Hepatic stellate cell (primary cell): Measurements from ENCODE around the gene YBX1.
"Not testable (repeated sequence)": the region's sequence is repeated elsewhere in the genome, so short reads cannot be mapped to it uniquely, and the experiment has no call there.

Experiments used
- DNase-seq: peaks from one replicate; pipeline ENCODE4 v3.0.0; 2011; ENCODE audit warnings: low spot score

The YBX1 gene

GRCh38 chr1:42681741-42682483 is at the start of gene YBX1:
YBX1 (plus strand) TSS chr1:42682418; CDS start chr1:42682566, 148 bp downstream.
- DNase-seq = peak; percentile 99

GRCh38 chr1:42639116-42639515 is 43.1 kb upstream of the YBX1 start:
- DNase-seq = no peak

GRCh38 chr1:42646056-42646455 is 36.2 kb upstream of the YBX1 start:
- no peak for DNase-seq

DNA sequence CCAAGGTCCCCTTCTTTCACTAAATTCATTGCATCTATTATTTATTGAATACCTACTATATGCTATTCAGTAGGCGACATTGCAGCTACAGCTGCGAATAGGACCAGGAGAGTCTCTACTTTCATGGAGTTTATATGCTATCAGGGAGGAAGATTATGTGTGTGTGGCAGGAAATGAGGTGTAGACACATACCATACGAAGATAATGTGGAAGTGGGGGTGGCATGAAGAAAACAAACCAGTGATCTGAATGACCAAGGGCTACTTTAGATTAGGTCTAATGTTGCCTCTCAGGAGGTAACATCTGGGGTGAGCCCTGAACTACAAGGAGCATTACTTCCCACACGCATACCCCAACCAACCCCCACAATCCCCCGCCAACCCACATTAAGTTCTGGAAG is 25.0 kb upstream of the YBX1 start:
- DNase-seq = no peak

DNA sequence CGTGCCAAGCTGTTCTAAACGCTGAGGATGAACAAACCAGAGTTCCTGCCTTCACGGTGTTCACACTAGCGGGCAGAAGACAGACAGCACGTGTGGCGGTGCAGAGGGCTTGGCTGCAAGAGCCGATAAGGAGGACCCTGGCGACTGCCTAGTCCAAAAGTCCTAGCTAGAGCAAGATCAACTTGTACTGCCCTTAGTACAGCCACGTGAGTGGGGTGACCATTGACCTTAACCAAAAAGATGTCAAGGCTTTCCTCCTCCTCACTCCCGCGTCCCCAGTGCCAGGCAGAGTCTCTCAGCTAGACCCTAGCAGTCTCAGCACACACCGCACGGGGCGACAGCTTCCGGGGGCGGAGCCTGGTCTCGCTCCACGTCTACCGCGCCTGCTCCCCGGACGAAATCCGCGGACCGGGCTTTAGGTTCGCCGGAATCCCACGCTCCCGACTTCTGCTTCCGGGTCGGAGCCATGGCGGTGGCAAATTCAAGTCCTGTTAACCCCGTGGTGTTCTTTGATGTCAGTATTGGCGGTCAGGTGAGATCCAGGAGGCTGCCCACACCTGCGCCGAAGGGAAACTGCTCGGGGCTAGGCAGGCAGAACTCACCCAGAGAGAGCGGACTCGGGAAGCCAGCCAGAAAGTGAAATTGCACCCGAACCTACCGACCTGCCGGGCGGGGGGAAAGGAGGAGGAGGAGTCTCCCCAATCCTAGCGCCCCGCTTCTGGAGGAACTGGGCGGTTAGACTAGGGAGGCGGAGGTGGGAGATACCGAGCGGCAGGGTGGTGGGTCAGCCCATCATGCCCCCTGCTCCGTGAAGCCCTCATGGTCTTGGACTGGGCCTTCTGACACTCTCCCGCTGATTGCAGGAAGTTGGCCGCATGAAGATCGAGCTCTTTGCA is 24.0 kb upstream of the YBX1 start, which contains the start of gene PPIH:
TSS of gene PPIH (plus strand) at position 443 of the 896 bp plus-strand sequence. CDS start at position 467, 24 bp downstream.
- DNase-seq = peak; percentile 91

- peak; percentile 8 for DNase-seq
Observed at GRCh38 chr1:42658877-42659337, 23.3 kb upstream of the YBX1 start.

DNA sequence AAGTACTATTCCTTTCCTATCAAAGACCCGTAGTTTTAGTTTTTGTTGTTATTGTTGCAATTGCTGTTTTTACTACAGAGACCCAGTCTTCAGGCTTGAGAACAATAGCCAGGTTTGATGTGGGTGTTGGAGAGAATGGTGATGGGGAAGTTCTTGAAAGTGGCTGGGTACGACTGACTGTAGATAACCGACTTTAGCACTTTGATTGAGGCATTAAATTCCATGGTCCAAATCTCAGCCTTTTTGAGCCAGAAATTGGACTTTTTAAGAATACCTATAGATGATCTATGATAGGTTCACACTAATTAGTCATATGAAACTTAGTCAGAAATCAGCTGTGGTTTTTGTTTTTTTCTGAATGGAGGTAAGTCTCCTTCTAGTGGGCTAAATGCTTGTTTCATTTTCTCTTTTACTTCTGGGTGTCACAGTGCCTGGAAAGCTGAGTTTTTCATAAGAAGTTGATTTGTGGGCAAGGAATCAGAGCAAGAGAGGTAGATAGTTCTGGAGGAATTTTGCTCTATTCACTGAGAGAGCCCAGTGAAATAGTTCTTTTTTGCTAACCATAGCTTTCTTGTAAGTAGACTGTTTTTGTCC is 21.2 kb upstream of the YBX1 start:
- DNase-seq = no peak

- no peak for DNase-seq
Observed at GRCh38 chr1:42669936-42670335, 12.3 kb upstream of the YBX1 start.

GRCh38 chr1:42670425-42670824 is 11.8 kb upstream of the YBX1 start:
- no peak for DNase-seq

DNA sequence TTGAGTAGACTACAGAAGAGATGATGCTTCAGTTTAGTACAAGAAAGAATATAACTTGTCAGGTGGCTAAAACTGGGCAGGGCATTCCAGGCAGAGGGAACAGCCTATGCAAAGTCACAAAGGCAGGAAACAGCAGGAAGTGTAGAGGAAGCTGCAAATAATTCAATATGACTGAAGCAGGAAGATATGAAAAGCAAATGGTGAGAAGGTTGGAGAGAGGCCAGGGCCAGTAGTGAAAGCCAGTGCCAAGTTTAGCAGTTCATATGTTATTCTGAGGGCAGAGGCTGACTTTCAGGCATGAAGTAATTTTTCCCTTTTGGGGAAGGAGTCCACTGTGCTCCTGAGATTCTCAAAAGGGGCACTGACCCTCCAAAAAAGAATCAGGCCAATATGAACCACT is 8.0 kb upstream of the YBX1 start:
- DNase-seq = no peak

DNA sequence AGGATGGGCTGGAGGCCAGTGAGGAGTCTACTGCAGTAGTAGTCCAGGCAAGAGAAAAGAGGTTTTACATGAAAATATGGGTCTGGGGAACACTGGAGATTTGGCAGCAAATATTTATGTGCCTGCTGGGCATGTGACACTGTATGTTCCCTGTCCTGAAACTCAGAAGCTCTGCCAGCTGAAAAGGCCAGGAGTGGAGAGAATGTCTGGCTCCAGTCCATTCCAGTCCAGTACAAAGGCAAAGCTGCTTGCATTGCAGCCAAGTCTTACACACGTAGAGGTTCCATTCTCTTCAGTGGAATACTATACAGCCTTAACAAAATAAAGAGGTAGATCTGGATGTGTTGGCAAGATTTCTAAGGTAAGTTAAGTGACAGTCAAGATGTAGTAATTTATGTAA is 7.5 kb upstream of the YBX1 start:
- no peak for DNase-seq

DNA sequence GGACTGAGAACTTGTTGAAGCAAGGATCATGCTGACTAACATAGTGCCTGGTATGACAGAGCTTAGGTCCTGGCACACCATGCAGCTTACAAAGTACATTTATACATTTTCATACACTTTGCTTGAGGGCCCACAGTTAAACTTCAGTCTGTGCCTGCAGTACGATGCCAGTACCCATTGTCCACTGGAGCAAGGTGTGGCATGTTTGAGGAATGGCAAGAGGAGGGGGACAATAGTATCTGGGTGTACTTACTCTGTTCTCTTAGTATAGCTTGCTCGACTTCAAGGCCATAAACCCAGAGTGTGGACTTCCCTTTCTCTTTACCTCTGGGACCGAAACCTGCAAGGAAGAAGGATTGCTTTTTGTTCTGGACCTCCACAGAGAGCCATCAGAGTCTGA is 6.8 kb upstream of the YBX1 start:
- no peak for DNase-seq

- DNase-seq = no peak
Observed at GRCh38 chr1:42676534-42677087, 5.6 kb upstream of the YBX1 start.

GRCh38 chr1:42679364-42679983 is 2.7 kb upstream of the YBX1 start:
- no peak for DNase-seq

GRCh38 chr1:42680055-42680454 is 2.2 kb upstream of the YBX1 start:
- DNase-seq = no peak

GRCh38 chr1:42680921-42681683 is 1.1 kb upstream of the YBX1 start:
- peak; percentile 12 for DNase-seq

GRCh38 chr1:42682484-42682738 is 193 bp downstream of the YBX1 start:
- not testable (repeated sequence) for DNase-seq

DNA sequence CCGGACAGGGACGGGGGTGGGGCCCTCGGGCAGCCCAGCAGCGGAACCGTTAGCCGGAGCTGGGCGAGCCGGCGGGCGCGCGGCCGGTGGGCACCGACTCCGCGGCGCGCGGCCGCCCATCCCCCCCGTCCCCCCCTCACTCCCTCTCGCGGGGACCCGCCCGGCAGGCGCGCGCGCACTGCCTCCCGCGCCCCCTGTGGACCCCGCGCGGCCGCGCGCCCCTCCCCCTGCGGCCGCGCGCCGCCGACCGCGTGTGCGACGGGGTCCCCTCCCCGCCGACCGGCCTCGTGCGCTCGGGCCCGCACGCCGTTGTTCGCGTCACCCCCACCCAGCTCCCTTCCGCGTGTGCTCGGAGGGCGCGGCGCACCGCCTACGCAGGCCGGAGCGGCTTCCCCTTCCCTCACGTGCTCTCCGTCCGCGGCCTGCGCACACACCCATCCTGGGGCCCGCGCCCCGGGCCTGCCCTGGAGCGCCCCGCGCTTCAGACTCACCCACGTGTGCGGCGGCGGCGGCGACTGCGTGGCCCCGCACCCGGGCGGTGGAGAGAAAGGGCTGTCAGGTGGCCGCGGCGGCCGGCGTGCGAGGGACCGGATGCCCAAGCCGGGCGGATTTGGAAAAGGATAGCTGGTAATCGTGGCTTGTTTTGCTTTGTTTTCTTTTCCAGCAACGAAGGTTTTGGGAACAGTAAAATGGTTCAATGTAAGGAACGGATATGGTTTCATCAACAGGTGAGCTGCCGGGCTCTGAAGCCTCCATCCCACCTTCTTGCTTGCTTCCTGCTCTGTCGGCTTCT is 717 bp downstream of the YBX1 start:
- peak; percentile 63 for DNase-seq

- no peak for DNase-seq
Observed at GRCh38 chr1:42684139-42684538, 1.9 kb downstream of the YBX1 start.

GRCh38 chr1:42686418-42686817 is 4.2 kb downstream of the YBX1 start:
- no peak for DNase-seq

DNA sequence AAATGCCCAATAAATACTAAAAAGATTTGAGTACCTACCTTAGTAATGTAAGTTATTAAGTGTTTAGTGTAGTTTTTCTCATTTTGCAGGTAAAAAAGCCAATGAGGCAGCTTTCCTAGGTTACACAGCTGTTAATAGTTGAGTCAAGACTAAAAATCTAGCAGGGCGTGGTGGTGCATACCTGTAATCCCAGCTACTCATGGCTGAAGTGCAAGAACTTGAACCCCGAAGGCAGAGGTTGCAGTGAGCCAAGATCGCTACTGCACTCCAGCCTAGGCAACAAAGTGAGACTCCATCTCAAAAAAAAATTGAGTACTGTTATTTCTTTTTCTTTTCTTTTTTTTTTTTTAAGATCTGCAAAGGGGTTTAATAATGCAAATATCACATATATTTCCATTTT is 7.7 kb downstream of the YBX1 start:
- DNase-seq = no peak
